Measurements from ENCODE around the gene C17orf107.

The C17orf107 gene

DNA sequence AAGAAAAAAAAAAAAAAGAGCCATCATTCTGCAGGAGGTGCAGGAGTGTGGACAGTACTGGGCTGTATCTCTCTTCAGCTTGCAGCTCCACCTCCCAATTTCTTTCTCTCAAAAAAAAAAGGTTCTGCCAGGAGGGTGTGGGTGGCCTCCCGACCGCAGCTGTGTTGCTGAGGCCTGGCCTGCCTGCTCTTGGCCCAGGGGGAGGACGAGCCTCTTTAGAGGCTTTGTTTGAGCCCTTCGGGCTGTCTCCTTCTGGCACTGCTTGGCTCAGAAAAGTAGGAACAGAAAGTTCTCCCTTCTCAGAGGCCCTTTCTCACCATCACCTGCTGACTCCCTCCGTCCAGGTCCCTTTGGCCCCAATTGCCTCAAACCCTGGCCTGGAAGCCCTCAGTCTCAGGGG is 22.2 kb upstream of the C17orf107 start:
- DNase-seq (ENCODE audit: low spot score) = no peak

DNA sequence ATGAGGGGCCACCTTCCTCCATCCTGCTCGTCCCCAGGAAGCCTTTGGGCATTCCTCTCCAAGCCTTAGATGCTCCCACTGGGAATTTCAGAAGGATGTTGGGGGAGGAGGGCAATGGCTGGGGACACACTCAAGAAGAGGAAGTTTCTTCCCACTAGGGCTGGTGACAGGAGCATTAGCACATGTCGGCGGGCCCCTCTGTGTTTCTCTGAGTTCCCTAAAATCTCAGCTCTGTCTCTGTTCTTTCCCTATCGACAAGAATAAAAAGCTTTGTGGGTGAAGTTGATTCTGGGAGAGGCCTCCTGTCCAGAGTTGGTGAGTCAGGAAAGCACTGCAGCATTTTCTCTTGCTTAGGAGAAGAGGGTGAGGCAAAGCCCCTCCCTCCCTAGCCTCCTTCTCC is 19.7 kb upstream of the C17orf107 start:
- no peak for DNase-seq (ENCODE audit: low spot score)

DNA sequence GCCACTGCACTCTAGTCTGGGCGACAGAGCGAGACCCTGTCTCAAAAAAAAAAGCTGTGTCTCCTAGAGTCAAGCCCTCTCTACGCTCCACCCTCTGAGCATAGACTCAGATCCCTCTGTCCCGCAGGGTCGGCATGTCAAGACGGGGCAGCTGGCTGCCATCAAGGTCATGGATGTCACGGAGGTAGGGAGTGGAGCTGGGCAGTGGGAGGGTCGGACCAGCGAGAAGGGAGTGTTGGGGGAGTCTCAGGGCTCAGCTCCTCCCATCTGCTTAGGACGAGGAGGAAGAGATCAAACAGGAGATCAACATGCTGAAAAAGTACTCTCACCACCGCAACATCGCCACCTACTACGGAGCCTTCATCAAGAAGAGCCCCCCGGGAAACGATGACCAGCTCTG is 18.5 kb upstream of the C17orf107 start:
- no peak for DNase-seq (ENCODE audit: low spot score)

DNA sequence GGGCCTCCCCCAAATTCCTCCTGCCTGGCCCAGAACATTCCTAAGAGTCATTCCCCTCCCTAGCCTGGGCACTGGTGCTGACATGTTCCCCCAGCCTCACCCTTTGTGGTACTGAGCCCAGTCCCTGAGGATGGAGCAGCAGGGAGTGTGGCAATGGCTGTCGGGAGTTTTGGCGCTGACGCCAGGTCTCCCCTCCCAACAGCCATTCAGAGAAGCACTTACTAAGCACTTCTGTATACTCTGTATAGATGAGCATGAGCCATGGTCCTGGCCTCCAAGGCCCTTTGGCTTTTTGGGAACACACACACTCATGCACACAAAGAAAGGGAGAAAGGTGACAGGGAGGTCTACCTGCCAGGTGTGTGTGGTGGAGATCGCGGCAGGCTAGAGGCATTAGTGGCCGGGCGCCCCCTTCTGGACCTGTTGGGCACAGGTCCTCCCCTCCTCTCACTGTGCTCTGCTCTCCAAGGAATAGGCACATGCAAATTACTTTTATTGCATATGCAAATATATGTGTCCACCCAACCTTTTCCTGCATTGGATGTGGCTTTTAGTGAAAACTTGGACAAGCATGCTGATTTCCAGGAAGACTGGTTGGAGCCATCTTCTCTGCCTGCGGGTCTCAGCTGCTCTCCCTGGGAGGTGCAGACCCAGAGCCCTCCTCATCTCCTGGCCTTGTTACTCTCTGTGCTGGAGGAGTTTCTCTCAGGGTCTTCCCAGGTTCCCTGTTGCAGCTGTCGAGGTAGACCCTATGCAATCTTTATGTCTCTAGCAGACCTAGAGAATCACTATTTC is 17.4 kb upstream of the C17orf107 start:
- DNase-seq (ENCODE audit: low spot score) = peak; percentile 68

DNA sequence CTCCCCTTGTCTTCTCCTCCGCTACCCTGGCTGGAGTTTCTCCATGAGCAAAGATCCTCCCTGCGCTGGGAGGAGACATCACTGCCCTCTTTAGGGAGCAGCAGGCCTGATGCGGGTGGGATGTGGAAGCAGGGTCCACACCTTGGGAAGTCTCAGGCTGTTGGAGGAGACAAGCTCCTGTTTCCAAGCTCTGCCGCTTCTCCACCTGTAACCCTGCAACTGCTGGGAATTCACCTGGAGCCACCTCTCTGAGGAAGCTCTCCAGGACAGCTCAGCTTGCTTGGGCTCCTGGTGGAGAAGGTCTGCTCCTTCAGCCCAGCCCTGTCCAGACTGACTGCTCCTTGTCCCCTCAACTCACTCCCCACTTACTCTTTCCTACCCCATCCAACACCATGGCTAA is 14.8 kb upstream of the C17orf107 start:
- no peak for DNase-seq (ENCODE audit: low spot score)

DNA sequence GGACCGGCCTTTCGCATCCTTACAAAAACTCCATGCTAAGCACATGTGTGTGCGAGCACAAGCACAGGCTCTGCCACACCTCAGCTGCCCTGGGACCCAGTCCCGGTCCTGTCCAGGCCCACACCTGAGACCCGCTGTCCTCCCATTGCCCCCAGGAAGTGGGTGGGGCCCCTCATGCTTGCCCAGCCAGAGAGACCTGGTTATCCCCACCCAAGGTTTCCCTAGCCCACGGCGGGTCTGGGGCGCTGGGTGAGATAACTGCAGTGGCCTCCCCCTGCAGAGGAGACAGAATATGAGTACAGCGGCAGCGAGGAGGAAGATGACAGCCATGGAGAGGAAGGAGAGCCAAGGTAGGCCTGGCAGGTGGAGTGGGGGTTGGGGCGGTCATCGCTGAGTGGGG is 12.5 kb upstream of the C17orf107 start:
- DNase-seq (ENCODE audit: low spot score) = no peak

DNA sequence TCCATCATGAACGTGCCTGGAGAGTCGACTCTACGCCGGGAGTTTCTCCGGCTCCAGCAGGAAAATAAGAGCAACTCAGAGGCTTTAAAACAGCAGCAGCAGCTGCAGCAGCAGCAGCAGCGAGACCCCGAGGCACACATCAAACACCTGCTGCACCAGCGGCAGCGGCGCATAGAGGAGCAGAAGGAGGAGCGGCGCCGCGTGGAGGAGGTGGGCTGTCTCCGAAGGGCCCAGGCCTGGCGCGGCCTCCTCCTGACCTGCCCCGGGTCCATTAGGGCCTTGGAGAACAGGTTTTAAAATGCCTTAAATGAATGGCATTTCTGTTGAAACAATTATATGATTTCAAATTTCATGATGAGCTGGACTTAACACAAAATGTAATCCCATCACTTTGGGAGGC is 11.8 kb upstream of the C17orf107 start:
- DNase-seq (ENCODE audit: low spot score) = no peak

DNA sequence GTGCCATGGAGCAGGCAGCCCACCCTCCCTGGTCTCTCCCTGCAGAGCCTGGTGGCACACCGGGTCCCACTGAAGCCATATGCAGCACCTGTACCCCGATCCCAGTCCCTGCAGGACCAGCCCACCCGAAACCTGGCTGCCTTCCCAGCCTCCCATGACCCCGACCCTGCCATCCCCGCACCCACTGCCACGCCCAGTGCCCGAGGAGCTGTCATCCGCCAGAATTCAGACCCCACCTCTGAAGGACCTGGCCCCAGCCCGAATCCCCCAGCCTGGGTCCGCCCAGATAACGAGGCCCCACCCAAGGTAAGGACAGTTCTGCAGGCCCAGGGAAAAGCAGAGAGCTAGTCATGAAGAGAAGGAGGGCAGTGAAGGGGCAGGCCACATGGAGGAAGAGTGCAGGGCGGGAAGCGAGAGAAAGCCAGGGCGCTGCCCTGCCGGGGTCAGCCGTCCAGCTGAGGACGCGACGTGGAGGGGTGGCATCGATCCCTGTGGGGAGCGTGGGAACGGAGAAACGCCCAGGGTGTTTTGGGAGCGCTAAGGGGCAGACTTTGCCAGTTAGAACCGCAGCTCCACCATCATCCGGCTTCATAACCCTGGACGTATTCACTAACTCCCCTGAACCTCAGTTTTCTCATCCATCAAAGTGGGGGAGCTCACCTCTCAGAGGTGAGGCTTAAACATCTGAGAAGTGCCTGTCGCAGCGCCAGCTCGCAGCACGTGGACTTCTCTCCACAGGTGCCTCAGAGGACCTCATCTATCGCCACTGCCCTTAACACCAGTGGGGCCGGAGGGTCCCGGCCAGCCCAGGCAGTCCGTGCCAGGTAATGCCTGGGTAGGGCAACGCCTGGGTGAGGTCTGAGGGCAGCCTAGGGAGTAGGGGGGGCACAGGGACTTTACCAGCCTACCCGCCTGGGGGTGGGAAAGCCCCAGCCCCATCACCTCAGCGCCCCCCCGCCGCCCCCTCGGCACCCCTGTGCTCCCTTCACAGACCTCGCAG is 7.6 kb upstream of the C17orf107 start:
- no peak for DNase-seq (ENCODE audit: low spot score)

DNA sequence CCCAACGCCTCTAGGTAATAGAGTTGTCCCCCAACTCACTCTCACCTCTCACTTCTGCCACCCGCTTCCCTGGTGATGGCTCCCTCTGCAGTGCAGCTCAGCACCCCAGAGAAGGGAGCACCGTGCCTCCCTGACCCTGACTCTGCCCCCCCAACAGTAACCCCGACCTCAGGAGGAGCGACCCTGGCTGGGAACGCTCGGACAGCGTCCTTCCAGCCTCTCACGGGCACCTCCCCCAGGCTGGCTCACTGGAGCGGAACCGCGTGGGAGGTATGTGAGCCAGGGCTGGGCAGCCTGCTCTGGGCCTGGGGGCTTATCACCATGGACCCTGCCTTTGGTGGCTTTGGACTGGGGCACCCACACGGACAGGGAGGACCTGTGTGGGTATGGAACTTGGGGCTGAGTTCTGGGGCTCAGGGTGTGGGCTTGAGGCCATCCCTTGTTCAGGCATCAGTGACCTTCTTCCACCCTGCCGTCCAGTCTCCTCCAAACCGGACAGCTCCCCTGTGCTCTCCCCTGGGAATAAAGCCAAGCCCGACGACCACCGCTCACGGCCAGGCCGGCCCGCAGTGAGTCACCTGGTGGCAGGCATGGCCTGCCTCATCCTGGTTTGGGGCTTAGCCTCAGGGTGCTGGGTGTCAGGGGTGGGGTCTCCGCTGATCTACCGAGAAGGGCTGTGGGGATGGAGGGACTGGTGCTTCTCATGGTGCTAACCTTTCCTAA is 6.7 kb upstream of the C17orf107 start:
- no peak for DNase-seq (ENCODE audit: low spot score)

DNA sequence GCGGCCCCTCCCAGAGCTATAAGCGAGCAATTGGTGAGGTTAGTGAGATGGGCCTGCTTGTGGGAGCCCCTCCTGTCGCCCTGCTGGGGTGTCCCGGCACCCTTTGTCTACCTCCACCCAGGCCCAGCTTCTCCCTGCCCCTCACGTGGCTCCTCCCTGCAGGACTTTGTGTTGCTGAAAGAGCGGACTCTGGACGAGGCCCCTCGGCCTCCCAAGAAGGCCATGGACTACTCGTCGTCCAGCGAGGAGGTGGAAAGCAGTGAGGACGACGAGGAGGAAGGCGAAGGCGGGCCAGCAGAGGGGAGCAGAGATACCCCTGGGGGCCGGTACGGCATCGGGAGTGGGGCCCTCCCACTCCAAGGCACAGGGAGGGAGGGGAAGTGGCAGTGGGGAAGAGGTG is 6.1 kb upstream of the C17orf107 start:
- DNase-seq (ENCODE audit: low spot score) = no peak

DNA sequence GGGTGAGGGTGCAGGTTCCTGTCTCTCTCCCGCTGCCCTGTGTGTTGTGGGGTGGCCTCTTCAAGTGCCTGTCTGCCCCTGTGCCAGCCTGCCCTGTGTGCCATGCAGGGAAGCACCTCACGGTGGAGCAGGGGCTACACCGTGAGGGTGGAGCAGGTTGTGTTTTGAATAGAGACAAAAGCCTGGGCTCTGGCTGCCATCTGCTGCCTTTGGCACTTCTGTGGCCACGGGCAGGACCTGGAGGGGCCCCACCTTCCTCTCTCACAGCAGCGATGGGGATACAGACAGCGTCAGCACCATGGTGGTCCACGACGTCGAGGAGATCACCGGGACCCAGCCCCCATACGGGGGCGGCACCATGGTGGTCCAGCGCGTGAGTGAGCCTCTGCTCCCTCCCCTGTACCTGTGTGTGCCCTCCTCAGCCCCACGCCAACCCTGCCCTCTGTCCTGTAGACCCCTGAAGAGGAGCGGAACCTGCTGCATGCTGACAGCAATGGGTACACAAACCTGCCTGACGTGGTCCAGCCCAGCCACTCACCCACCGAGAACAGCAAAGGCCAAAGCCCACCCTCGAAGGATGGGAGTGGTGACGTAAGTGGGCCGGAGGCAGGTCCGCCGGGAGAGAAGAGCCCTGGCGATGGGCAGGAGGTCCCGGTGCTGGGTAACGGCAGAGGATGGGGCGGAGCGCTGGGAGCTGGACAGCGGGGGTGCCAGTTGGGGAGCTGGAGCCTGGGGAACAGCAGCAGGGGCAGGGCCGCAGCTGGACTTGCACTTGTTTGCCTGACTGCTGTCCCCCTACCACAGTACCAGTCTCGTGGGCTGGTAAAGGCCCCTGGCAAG is 5.4 kb upstream of the C17orf107 start:
- no peak for DNase-seq (ENCODE audit: low spot score)

DNA sequence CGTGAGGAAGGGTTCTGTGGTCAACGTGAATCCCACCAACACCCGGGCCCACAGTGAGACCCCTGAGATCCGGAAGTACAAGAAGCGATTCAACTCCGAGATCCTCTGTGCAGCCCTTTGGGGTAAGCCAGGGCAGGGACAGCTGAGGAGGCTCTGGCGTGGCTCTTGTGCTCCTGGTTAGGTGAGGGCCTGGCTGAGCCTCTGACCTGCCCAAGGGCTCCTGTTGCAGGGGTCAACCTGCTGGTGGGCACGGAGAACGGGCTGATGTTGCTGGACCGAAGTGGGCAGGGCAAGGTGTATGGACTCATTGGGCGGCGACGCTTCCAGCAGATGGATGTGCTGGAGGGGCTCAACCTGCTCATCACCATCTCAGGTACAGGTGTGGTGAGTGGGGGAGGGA is 4.2 kb upstream of the C17orf107 start:
- no peak for DNase-seq (ENCODE audit: low spot score)

DNA sequence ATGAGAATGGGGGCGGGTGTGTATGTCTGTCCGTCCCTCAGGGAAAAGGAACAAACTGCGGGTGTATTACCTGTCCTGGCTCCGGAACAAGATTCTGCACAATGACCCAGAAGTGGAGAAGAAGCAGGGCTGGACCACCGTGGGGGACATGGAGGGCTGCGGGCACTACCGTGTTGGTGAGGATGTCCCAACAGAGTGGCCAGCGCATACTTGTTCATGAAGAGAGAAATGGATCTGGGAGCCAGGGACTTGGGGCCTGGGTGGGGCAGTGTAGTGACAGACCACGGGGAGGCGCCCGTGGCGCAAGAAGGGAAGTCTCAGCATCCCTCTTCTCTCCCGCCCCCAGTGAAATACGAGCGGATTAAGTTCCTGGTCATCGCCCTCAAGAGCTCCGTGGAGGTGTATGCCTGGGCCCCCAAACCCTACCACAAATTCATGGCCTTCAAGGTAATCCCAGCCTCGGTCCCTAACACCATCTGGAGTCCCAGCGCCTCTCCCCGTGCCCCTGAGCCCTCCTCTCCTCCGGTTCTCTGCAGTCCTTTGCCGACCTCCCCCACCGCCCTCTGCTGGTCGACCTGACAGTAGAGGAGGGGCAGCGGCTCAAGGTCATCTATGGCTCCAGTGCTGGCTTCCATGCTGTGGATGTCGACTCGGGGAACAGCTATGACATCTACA is 3.5 kb upstream of the C17orf107 start:
- no peak for DNase-seq (ENCODE audit: low spot score)

DNA sequence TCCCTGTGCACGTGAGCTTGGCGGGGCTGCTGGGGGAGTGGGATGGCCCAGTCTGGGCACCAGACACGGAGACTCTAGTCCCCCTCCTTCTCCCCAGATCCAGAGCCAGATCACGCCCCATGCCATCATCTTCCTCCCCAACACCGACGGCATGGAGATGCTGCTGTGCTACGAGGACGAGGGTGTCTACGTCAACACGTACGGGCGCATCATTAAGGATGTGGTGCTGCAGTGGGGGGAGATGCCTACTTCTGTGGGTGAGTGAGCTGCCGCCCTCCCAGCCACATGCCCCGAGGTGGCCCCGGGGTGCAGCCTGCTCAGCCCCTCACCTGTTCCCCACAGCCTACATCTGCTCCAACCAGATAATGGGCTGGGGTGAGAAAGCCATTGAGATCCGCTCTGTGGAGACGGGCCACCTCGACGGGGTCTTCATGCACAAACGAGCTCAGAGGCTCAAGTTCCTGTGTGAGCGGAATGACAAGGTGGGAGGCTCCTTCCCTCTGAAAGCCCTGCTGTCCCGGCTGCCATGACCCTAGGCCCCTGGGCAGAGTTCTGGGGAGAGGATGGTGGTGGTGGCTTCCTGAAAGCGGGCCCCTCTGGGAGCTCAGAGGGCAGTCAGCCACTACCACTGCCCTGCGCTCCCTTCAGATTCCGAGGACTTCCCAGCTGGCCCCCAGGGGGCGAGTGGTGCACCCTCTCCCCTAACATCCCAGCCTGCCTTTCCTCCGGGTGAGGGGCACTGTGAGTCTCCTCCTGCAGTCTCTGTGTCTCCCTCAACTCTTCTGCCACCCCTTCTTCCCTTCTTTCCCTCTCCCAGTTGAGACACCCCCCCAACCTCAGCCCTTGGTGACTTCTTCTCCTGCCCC is 2.8 kb upstream of the C17orf107 start:
- no peak for DNase-seq (ENCODE audit: low spot score)

DNA sequence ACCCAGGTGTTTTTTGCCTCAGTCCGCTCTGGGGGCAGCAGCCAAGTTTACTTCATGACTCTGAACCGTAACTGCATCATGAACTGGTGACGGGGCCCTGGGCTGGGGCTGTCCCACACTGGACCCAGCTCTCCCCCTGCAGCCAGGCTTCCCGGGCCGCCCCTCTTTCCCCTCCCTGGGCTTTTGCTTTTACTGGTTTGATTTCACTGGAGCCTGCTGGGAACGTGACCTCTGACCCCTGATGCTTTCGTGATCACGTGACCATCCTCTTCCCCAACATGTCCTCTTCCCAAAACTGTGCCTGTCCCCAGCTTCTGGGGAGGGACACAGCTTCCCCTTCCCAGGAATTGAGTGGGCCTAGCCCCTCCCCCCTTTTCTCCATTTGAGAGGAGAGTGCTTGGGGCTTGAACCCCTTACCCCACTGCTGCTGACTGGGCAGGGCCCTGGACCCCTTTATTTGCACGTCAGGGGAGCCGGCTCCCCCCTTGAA is 2.1 kb upstream of the C17orf107 start:
- no peak for DNase-seq (ENCODE audit: low spot score)

DNA sequence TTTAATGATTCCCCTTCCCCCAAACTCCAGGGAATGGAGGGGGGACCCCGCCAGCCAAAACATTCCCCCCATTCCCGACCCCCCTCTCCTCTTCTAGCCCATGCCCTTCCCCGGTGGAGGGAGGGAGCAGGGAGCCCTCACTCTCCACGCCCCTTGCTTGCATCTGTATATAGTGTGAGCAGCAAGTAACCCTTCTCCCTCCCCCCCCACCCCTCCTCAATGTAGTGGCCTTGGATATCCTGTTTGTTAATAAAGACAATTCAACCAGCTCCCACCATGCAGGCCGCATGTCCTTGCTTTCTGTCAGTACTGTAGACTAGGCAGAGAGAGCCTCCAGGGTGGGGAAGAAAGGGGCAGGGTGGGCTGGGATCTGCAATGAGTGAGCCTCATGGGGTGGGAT is 1.6 kb upstream of the C17orf107 start:
- no peak for DNase-seq (ENCODE audit: low spot score)

DNA sequence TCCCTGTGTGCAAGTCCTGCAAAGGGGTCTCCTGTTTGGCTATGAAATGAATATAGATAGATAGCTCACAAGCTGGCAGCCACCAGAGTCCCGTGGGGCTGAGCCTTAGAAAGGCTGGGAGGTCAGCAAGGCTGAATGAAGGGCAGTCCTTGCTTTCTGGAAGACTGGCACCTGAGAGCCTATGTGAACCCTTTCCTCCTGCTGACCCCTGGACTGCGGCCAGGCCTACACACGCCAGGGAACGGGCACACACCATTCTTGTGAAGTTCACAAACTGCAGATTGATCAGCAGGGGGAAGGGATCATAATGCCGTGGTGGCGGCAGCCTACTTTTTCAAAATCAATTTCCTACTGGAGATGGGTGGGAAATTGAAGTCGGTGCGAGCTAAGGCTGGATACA is 985 bp upstream of the C17orf107 start:
- DNase-seq (ENCODE audit: low spot score) = no peak

DNA sequence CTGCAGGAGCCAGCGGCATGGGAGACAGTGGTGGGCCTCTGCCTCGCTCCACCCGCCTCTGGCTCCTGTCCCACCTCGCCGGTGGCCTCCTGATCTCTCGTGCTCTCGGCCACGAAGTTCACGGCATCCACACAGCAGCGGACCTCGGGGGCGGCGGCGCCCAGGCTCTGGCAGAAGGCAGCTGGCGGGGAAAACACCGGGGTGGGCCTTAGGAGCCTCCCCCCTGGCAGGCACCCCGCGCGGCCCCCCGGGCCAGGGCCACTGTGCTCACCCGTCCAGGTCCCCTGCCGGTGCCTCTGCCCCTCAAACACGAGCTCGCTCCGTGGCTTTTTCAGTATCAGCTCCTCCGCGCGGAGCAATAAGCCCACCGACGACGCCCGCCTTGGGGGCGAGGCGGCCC is 409 bp upstream of the C17orf107 start:
- DNase-seq (ENCODE audit: low spot score) = no peak

DNA sequence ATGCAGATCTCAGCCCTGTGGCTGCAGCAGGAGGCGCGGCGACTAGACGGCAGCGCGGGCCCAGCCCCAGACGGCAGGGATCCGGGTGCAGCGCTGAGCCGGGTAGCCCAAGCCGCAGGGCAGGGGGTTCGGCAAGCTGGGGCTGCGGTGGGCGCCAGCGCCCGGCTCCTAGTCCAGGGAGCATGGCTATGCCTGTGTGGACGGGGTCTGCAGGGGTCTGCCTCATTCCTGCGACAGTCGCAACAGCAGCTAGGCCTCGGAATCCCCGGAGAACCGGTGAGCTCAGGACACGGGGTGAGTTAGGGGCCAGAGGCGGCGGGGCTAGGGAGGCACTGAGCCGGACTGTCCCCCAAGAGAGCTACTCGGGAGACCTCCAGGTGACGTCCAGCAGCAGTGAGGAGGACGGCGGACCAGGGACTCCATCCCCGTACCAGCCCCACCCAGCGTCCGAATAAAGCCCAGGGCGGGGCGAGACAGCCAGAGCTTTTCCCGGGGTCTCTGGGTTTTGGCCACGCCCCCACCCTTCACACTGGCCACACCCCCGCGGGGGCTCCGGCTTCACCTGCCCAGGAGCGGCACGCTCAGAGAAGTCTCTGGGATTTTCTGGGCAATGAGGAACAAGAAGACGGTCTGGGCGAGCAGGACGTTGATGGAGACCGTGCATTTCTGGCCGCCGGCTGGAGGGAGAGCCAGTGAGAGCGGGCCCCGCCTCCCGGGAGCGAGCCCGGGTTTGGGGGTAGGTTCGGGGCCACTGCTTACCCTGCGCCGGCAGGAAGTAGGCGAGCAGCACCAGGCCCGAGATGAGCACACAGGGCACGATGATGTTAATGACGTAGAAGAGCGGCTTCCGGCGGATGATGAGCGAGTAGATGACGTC is 1.1 kb downstream of the C17orf107 start:
- DNase-seq (ENCODE audit: low spot score) = peak; percentile 56
